ENCODE data around the gene CDH22.
A peak's percentile ranks its signal among the peaks of the same experiment; 100 is the strongest.

GRCh38 chr20:46215913-46216707 is 92.2 kb downstream of the CDH22 start:
- TF ChIP-seq CTCF (IDR thresholded peaks at IDR 0.05) (no peak), POLR2A (IDR thresholded peaks at IDR 0.05) (peak in 1 of 2 donors; percentile 63)

Measured in adrenal gland (tissue), 5 donors.